ENCODE results near the gene KCNE3. TPM values are rescaled to one million over a fixed set of nuclear protein-coding genes. Genes with fewer than 3 reads are reported as not detected.

The KCNE3 gene
- total RNA-seq, 1 experiment from 2014 or later = not detected

DNA sequence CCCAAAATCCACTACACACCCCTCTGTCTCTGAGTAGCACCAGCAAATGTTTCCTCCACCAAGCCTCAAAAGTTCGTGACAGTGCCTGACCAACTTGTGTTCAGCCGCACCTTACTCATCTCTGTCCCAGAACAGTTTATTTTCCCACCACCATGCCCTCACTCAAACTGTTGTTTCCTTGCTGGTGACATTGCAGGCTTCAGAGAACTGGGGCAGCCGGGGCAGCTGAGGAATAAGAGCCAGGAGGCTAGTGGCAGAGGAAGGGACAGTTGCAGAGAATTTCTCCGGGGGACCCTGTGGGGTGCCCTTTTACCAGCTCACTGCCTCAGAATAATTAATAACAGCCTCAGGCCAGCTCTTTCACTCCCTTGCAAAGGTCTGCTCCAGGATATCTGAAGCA, 709 bp upstream of the KCNE3 start (continued):
- TF ChIP-seq, protein P1, sequence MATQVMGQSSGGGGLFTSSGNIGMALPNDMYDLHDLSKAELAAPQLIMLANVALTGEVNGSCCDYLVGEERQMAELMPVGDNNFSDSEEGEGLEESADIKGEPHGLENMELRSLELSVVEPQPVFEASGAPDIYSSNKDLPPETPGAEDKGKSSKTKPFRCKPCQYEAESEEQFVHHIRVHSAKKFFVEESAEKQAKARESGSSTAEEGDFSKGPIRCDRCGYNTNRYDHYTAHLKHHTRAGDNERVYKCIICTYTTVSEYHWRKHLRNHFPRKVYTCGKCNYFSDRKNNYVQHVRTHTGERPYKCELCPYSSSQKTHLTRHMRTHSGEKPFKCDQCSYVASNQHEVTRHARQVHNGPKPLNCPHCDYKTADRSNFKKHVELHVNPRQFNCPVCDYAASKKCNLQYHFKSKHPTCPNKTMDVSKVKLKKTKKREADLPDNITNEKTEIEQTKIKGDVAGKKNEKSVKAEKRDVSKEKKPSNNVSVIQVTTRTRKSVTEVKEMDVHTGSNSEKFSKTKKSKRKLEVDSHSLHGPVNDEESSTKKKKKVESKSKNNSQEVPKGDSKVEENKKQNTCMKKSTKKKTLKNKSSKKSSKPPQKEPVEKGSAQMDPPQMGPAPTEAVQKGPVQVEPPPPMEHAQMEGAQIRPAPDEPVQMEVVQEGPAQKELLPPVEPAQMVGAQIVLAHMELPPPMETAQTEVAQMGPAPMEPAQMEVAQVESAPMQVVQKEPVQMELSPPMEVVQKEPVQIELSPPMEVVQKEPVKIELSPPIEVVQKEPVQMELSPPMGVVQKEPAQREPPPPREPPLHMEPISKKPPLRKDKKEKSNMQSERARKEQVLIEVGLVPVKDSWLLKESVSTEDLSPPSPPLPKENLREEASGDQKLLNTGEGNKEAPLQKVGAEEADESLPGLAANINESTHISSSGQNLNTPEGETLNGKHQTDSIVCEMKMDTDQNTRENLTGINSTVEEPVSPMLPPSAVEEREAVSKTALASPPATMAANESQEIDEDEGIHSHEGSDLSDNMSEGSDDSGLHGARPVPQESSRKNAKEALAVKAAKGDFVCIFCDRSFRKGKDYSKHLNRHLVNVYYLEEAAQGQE (IDR thresholded peaks at IDR 0.05; ENCODE audit: low read depth) = no peak
- TF ChIP-seq ELF1 (IDR thresholded peaks at IDR 0.05; ENCODE audit: borderline replicate concordance, low read depth) (no peak), ZBTB33 (IDR thresholded peaks at IDR 0.05; ENCODE audit: extremely low read depth, insufficient replicate concordance, low read length) (no peak)

DNA sequence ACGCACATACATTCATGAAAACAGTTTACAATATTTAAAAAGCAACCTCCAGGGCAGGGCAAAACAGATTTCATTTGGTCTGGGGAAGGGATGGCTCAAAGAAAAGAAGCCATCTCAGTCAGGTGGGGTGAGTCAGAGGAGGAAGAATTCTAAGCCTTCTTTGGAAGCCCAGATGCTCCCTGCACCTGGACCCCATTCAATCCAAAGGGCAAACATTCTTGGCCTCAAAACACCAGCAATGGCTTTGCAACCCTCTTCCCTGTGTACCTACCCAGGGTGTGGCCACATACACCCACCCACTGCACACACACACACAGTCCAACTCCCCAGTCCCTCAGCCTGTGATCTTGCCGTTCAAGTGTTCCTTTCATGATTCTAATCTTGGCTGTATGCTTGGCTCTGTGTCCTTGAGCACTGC, 2.0 kb downstream of the KCNE3 start:
- Histone ChIP-seq H3K36me3 (ENCODE audit: control insufficient read depth in 1 of 2, insufficient read depth in 2 of 2, low read length in 2 of 2) (no peaks in the 10 kb centered on the region), H3K9me3 (ENCODE audit: control insufficient read depth in 1 of 2, insufficient read depth in 1 of 2, low read depth in 1 of 2, low read length in 2 of 2) (no peaks in the 10 kb centered on the region), H4K20me1 (ENCODE audit: insufficient read depth) (no peaks in the 10 kb centered on the region), H2AFZ (ENCODE audit: low read depth, low read length, poor library complexity, severe bottlenecking) (no peak overlapping the region), H3K9me2 (ENCODE audit: insufficient read depth) (no peaks in the 10 kb centered on the region), H3K4me1 (ENCODE audit: control insufficient read depth in 1 of 2, insufficient read depth in 2 of 2, low read length in 2 of 2) (peaks cover 2 to 7% of the 10 kb centered on the region in 2 experiments; a peak in 1 of 4 replicates), H3K27me3 (ENCODE audit: insufficient read depth, low read length) (no peaks in the 10 kb centered on the region; the same call in 1 of the 2 replicates), H3K4me3 (replicated peaks in 1 of 2; ENCODE audit: low read depth in 1 of 2, low read length in 2 of 2) (no peak overlapping the region), H3K4me2 (ENCODE audit: low read length) (no peak overlapping the region; the same call in 1 of the 2 replicates), H3K9ac (ENCODE audit: low read length) (no peak overlapping the region), H3K79me2 (ENCODE audit: insufficient read depth, low read length) (no peaks in the 10 kb centered on the region), H3K27ac (ENCODE audit: low read depth, low read length) (no peak overlapping the region)
- intact Hi-C loops (cut with micrococcal nuclease) = no loop called here
- CTCF ChIA-PET = no interaction called here
- POLR2A ChIA-PET = no interaction called here
- RAD21 ChIA-PET (ENCODE audit: low non-redundant PET in 1 of 2, low total read pairs in 2 of 2, uncharacterized antibody in 2 of 2, unreplicated experiment in 2 of 2) = no interaction called here
- peak; percentile 63; the same call in 1 of the 2 replicates for ATAC-seq
- no peak for TF ChIP-seq FOSL1 (IDR thresholded peaks at IDR 0.05; ENCODE audit: low read depth)
- TF ChIP-seq TCF7L2 (IDR thresholded peaks at IDR 0.05; ENCODE audit: borderline replicate concordance, extremely low read depth, insufficient read depth, insufficient read length) = peak; percentile 75
- TF ChIP-seq POLR2A (IDR thresholded peaks at IDR 0.05; ENCODE audit: borderline replicate concordance, extremely low read depth, insufficient read depth, insufficient read length) = no peak
- DNase-seq (ENCODE audit: low read depth, low spot score) = no peak
- no TSS peak for BruUV-seq (replicated peaks)

Measured in HCT116 (cell line).